ENCODE measurements around the gene MUC5AC.
"Not testable (repeated sequence)": the region's sequence is repeated elsewhere in the genome, so short reads cannot be mapped to it uniquely, and the experiment has no call there.

MUC5AC gene

DNA sequence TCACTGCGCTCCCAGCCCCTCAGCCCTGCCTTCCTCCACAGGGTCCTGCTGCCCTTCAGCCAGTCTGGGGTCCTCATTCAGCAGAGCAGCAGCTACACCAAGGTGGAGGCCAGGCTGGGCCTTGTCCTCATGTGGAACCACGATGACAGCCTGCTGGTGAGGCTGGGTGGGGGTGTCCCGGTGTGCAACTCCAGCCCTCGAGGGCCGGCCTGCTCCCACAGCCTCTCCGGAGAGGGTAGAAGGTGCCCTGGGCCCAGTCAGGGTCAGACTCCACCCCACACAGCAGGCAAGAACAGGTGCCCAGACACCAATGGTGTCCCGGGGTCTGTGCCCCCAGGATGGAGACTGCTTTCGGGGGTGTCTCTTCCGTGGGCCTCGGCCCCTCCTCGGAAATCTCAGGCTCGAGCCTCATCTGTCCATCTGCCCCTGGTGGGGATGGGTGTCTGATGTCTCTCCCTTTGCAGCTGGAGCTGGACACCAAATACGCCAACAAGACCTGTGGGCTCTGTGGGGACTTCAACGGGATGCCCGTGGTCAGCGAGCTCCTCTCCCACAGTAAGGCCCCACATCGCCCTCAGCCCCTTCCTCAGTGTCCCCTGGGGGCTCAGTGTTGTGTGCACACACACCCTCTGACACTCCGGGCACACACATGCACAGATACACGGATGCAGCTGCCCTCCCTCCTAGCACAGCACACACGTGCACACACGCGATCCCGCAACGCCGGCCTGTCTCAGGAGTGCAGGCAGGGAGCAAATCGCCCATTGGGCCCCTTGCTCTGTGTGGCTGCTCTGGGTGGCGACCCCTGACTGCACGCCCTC is 4.9 kb downstream of the MUC5AC start:
- no peak for DNase-seq

DNA sequence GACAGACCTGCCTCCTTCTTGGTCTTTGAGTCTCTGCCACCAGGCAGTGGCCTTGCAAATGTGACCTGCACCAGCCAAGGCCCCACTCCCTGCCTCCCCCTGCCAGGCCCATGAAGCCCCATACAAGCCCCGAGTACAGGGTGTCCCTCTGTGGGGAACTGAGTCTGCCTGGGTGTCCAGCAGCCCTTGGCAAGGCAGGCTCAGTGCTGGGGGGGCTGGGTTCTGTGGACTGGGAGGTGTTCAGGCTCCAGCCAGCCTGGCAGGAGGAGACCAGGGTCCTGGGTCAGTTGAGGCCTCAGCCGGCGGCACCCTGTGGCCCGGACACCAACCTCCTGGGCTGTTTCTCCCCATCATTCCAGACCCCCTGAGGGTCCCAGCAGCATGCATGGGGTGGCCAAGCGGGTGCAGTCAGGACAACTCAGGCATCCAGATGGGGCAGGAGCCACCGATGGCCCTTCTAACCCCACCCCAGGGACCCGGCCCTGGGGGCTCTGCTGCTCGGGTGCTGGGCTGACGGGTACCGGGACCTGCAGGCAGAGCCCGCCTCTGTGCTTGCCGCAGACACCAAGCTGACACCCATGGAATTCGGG is 5.7 kb downstream of the MUC5AC start:
- no peak for DNase-seq

DNA sequence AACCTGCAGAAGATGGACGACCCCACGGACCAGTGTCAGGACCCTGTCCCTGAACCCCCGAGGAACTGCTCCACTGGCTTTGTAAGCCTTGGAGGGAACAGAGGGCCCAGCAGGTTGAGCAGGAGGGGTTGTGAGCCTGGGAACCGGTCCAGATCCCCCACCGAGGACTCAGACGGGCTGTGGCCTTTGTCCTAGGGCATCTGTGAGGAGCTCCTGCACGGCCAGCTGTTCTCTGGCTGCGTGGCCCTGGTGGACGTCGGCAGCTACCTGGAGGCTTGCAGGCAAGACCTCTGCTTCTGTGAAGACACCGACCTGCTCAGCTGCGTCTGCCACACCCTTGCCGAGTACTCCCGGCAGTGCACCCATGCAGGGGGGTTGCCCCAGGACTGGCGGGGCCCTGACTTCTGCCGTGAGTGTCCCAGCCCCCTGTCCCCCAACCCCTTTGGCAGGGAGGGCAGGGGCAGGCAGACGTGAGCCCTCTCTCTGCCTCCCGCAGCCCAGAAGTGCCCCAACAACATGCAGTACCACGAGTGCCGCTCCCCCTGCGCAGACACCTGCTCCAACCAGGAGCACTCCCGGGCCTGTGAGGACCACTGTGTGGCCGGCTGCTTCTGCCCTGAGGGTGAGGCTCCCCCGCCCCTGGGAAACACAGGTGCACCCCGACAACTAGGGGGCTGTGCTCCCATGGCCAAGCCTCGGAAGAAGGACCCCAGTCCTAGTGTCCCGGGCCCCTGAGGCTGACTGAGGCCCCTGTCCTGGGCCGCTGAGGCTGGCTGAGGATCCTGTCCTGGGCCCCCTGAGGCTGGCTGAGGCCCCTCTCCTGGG is 6.4 kb downstream of the MUC5AC start:
- no peak for DNase-seq

DNA sequence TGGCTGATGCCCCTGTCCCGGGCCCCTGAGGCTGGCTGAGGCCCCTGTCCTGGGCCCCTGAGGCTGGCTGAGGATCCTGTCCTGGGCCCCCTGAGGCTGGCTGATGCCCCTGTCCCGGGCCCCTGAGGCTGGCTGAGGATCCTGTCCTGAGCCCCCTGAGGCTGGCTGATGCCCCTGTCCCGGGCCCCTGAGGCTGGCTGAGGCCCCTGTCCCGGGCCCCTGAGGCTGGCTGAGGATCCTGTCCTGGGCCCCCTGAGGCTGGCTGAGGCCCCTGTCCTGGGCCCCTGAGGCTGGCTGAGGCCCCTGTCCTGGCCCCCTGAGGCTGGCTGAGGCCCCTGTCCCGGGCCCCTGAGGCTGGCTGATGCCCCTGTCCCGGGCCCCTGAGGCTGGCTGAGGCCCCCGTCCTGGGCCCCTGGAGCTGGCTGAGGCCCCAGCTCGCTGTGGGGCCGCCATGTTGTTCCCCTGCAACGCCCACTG is 7.1 kb downstream of the MUC5AC start:
- not testable (repeated sequence) for DNase-seq

DNA sequence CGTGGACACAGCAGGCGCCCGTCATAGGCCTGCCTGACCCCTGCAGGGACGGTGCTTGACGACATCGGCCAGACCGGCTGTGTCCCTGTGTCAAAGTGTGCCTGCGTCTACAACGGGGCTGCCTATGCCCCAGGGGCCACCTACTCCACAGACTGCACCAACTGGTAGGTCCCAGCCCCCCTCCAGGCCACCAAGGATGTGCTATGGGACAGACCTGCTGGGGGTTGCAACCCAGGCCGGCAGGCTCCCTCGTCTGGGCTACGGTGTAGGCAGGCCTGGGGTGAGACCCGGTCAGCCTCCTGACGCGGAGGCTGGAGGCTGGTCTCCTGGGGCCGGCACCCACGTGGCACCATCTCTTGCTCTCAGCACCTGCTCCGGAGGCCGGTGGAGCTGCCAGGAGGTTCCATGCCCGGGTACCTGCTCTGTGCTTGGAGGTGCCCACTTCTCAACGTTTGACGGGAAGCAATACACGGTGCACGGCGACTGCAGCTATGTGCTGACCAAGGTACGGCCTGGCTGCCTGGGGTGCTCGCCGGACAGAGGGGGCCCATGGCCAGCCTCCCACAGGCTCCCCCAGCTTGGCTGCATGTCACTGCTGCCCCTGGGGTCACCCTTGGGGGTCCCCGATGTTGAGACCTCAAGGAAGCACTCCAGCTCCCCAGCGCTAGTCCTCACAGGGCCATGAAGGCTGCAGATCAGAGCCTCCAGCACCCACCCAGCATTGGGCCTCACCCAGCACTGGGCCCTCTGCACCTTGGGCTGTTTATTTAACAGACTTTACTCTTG is 7.7 kb downstream of the MUC5AC start:
- no peak for DNase-seq

DNA sequence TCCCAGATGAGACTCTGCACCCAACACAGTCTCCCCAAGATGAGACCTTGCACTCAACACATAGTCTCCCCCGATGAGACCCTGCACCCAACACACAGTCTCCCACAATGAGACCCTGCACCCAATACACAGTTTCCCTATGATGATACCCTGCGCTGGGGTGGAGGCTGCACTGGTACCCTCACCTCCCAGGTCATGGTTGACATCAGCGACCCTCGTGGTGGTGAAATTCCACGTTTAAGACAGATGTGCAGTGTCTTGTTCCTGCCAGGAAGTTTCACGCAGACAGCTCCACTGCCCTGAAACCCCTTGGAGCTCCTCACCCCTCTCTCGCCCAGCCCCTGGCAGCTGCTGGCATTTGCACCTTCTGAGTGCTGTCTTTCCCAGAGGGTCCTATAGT is 9.5 kb downstream of the MUC5AC start:
- DNase-seq = no peak

DNA sequence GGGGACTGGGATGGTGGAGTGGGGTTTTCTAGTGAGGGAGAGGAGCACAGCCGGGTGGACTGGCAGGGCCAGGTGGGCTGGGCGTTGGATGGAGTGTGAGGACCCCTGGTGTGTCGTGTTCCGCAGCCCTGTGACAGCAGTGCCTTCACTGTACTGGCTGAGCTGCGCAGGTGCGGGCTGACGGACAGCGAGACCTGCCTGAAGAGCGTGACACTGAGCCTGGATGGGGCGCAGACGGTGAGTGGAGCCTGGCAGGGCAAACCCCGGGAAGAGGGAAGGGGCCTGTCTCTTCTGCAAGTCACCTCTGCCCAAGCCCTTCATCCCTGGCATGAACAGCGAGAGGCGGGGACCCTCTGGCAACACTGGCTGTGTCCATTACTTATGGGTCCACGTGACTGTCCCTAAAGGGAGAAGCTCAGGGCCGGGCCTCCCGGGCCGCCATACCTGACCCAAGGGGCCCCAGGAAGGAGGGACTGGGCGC is 10.0 kb downstream of the MUC5AC start:
- DNase-seq = no peak

DNA sequence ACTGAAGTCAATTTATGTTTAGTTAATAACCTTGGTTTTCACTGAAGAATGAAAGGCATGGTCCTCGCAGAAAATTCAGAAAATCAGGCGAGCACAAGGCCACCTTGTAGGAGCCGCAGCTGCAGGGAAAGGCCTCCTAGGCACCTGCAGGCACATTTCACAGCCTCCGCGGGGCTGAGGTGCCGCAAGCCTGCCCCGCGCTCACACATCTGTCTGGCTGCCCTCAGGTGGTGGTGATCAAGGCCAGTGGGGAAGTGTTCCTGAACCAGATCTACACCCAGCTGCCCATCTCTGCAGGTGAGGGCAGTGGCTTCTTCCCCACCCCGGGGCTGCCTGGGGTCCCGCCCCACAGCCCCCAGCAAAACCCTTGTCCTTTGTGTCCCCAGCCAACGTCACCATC is 10.5 kb downstream of the MUC5AC start:
- no peak for DNase-seq

DNA sequence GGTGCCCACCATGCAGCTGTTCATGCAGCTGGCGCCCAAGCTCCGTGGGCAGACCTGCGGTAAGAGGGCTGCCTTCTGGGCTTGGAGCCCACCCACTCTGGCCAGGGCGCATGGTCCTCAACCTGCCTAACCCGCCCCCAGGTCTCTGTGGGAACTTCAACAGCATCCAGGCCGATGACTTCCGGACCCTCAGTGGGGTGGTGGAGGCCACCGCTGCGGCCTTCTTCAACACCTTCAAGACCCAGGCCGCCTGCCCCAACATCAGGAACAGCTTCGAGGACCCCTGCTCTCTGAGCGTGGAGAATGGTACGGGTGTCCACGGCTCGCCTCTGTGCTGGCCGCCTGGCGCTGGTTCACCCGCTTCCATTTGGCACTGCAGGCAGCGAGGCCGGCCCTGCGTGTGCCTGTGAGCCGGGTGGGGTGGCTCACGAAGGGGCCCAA is 11.0 kb downstream of the MUC5AC start:
- no peak for DNase-seq

DNA sequence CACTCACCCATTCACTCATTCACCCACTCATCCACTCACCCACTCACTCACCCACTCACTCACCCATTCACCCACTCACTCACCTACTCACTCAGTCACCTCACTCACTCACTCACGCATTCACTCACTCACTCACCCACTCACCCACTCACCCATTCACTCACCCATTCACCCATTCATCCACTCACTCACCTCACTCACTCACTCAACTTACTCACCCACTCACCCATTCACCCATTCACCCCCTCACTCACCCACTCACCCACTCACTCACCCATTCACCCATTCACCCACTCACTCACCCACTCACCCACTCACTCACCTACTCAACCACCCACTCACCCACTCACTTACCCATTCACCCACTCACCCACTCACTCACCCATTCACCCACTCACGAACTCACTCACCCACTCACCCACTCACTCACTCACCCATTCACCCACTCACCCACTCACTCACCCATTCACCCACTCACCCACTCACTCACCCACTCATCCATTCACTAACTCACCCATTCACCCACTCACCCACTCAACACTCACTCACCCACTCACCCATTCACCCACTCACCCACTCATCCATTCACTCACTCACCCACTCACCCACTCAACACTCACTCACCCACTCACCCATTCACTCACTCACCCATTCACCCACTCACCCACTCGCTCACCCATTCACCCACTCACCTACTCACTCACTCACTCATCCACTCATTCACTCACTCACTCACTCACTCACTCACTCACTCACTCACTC is 13.7 kb downstream of the MUC5AC start:
- no peak for DNase-seq

DNA sequence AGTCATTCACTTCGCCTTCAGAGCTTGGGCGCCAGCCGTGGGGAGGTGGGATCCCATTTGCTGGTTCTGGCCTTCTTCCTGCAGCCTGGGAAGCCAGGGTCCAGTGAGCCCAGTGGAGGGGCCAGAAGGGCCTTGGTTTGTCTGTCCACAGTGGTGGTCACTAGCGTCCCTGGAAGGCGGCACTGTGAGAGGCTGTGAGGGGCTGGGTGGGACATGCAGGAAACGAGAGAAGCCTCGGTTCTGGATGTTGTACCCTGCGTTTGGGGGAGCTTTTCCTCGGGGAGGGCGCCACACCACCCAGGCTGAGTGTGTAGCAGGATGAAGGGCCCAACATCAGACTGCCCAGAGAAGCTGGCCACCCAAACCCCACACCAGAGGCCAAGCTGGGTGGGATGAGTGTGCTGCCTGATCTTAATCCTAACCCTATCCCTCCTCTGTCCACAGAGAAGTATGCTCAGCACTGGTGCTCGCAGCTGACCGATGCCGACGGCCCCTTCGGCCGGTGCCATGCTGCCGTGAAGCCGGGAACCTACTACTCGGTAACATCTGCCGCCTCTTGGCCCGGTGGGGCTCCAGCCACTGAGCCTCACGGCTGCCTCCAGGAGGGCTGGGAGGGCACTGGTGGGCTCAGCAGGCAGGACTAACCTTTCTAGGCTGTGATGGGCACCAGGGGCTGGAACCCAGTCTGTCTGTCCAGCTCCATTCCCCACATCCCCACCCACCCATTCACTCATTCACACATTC is 14.4 kb downstream of the MUC5AC start:
- no peak for DNase-seq

DNA sequence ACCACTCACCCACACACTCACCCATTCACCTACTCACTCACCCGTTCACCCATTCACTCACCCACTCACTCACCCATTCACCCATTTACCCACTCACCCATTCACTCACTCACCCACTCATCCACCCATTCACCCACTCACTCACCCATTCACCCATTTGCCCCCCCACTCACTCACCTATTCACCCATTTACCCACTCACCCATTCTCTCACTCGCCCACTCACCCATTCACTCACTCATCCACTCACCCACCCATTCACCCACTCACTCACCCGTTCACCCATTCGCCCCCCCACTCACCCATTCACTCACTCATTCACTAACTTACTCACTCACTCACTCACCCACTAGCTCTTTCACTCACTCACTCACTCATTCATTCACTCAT is 15.0 kb downstream of the MUC5AC start:
- DNase-seq = no peak

DNA sequence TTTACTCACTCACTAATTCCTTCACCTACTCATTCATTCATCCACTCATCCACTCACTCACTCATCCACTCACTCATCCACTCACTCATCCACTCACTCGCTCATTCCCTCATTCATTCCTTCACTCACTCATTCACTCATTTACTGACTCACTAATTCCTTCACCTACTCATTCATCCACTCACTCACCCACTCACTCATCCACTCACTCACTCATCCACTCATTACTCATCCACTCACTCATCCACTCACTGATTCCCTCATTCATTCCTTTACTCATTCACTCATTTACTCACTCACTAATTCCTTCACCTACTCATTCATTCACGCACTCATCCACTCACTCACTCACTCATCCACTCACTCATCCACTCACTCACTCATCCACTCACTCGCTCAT is 15.6 kb downstream of the MUC5AC start:
- not testable (repeated sequence) for DNase-seq

DNA sequence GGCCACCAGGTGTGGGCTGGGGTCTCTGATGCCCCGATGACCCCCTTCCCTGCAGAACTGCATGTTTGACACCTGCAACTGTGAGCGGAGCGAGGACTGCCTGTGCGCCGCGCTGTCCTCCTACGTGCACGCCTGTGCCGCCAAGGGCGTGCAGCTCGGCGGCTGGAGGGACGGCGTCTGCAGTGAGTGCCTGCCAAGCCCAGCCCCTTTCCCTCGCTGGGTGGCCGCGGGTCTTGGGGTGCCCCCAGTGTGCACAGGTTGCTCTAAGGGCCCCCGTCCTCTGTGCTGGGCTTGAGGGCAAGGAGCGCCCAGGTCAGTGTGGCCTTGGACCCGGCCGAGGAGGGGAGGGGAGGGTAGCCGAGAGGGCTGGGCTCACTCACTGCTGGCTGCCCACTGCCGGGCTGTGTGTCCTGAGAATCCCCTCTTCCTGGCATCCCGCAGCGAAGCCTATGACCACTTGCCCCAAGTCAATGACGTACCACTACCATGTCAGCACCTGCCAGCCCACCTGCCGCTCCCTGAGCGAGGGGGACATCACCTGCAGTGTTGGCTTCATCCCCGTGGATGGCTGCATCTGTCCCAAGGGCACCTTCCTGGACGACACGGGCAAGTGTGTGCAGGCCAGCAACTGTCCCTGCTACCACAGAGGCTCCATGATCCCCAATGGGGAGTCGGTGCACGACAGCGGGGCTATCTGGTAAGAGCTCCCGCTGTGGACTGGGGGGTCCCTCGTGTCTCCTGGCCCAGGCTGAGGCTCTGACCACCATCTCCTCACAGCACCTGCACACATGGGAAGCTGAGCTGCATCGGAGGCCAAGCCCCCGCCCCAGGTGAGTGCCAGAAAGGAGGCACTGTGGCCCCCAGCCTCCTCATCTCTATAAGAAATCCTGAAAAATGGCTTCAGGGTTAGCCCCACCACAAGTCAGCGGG is 17.0 kb downstream of the MUC5AC start:
- no peak for DNase-seq

DNA sequence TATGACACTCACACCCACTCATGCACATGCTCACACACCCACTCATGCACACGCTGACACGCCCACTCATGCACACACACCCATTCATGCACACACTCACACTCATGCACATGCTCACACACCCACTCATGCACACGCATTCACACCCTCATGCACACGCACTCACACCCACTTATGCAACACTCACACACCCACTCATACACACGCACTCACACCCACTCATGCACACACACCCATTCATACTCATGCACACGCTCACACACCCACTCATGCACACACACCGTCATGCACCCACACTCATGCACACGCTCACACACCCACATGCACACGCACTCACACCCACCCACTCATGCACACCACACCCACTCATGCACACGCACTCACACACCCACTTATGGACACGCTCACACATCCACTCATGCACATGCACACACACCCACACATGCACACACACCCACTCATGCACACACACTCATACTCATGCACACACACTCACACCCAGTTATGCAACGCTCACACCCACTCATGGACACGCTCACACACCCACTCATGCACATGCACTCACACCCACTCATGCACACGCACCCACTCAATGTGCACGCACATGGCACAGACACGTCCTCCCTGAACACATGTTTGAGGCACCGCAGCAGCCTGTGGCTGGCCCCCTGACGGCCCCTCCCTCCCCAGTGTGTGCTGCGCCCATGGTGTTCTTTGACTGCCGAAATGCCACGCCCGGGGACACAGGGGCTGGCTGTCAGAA is 17.9 kb downstream of the MUC5AC start:
- DNase-seq = no peak

DNA sequence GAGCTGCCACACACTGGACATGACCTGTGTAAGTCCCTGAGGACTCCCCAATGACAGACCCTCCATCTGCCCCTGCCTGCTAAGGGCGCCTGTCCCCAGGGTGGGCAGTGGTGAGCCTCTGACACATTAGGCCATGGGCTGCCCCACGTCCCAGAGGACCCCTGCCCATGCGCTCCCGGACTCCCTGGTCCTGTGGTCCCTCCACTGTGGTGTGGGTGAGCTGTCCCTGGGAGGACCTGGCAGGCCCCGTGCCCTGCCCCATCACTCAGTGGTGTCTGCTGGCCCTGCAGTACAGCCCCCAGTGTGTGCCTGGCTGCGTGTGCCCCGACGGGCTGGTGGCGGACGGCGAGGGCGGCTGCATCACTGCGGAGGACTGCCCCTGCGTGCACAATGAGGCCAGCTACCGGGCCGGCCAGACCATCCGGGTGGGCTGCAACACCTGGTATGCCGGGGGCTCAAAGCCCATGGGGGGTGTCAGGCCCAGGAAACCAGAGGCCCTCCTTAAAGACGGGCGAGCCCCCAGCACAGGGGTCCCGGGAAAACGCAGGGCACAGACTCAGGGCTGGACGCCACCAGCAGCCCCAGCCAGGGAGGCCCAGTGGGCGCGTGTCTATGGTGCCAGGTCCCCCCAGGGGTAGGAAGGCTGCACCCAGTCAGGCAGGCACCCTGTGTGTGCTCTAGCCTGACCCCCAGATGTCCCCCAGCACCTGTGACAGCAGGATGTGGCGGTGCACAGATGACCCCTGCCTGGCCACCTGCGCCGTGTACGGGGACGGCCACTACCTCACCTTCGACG is 18.7 kb downstream of the MUC5AC start:
- no peak for DNase-seq

DNA sequence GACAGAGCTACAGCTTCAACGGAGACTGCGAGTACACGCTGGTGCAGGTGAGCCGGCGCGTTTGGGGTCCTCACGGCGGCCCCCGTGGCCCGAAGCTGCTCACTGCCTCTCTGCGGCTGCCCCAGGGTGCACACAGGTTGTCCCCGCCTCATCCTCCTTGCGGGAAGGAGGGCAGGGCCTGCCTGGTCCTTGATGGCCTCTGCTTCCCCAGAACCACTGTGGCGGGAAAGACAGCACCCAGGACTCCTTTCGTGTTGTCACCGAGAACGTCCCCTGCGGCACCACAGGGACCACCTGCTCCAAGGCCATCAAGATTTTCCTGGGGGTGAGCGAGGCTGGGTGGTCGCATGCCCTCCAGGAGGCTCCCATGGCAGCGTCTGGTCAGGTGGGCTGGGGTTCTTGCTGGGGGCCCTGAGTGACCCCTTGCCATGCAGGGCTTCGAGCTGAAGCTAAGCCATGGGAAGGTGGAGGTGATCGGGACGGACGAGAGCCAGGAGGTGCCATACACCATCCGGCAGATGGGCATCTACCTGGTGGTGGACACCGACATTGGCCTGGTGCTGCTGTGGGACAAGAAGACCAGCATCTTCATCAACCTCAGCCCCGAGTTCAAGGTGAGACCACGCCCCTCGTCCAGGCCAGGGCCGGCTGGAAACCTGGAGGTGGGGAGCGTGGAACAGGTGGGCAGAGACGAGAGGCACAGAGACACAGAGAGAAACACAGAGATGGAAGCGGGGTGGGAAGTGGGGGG is 19.4 kb downstream of the MUC5AC start:
- no peak for DNase-seq

DNA sequence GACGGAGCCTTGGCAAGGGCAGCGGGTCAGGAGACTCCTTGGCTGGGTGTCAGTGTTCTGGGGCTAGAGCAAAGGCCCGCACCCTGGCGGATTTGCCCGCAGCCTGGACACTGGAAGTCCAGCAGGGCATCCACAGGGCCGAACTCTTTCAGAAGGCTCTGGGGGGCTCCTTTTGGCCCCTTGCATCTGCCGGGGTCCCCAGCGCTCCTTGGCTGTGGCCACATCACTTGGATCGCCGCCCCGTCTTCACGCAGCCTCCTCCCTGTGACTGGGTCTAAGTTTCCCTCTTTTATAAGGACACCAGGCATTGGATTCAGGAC is 20.0 kb downstream of the MUC5AC start:
- DNase-seq = no peak
